A673 (cell line): ENCODE measurements around the gene PNPLA6. TPM values are rescaled to one million over a fixed set of nuclear protein-coding genes. Genes with fewer than 3 reads are reported as not detected.

Source experiments
- BruUV-seq: library from RNA; stranded (reverse); fragments of 400-500 nt; replicated peaks from 2 replicates; lab custom pipeline; 2021; lab: Mats Ljungman, UMichigan
- CTCF ChIA-PET: fragments of 300-600 bp; sonication (Branson Sonifier 250); formaldehyde crosslinking; loops from one replicate; lab custom pipeline; 2022; ENCODE audit warnings: antibody characterized with exemption; lab: Charles Lee
- POLR2A ChIA-PET: fragments of 300-600 bp; sonication (Branson Sonifier 250); formaldehyde crosslinking; loops from one replicate; lab custom pipeline; 2022; ENCODE audit warnings: antibody characterized with exemption; ENCODE audit not compliant: low non-redundant PET; lab: Charles Lee
- DNase-seq: peaks from one replicate; pipeline ENCODE4 v3.0.0-alpha.2; 2015; ENCODE audit warnings: low spot score
- H3K27ac ChIP-seq: fragments of 200-600 bp; sonication (generic); 2 replicates; pipeline ENCODE4 v1.5.1; 2016; ENCODE audit warnings: mixed run types, low read depth, mild to moderate bottlenecking, mixed read lengths, antibody characterized with exemption, low read length; ENCODE audit not compliant: poor library complexity, severe bottlenecking
- H3K27me3 ChIP-seq: fragments of 200-600 bp; sonication (generic); replicated peaks from 2 replicates; pipeline ENCODE4 v1.6.1; 2017; ENCODE audit warnings: mixed run types, low read depth, mild to moderate bottlenecking, mixed read lengths, antibody characterized with exemption, low read length; ENCODE audit not compliant: insufficient read depth, poor library complexity
- H3K36me3 ChIP-seq: fragments of 200-600 bp; sonication (generic); 2 replicates; pipeline ENCODE4 v1.6.1; 2016; ENCODE audit warnings: mixed run types, mild to moderate bottlenecking, mixed read lengths, antibody characterized with exemption, low read length; ENCODE audit not compliant: insufficient read depth, poor library complexity, severe bottlenecking
- H3K4me1 ChIP-seq: fragments of 200-600 bp; sonication (generic); 2 replicates; pipeline ENCODE4 v1.6.1; 2017; ENCODE audit warnings: mixed run types, mild to moderate bottlenecking, mixed read lengths, antibody characterized with exemption, low read length; ENCODE audit not compliant: insufficient read depth, poor library complexity, severe bottlenecking
- H3K4me3 ChIP-seq: fragments of 200-600 bp; sonication (generic); 2 replicates; pipeline ENCODE4 v1.5.1; 2016; ENCODE audit warnings: low read depth, mixed run types, mild to moderate bottlenecking, mixed read lengths, low read length; ENCODE audit not compliant: poor library complexity, severe bottlenecking
- H3K9me3 ChIP-seq: fragments of 200-600 bp; sonication (generic); 2 replicates; pipeline ENCODE4 v1.6.1; 2016; ENCODE audit warnings: mixed run types, low read depth, mild to moderate bottlenecking, mixed read lengths, antibody characterized with exemption, low read length; ENCODE audit not compliant: poor library complexity, severe bottlenecking
- EZH2 ChIP-seq: fragments of 200-600 bp; sonication (generic); IDR thresholded peaks from 2 replicates; pipeline ENCODE4 v1.6.1; 2017; ENCODE audit warnings: borderline replicate concordance, low read depth, mild to moderate bottlenecking, mixed read lengths, antibody characterized with exemption, low read length; ENCODE audit not compliant: poor library complexity, severe bottlenecking
- intact Hi-C: fragments of 100-400 bp; cut with micrococcal nuclease; formaldehyde crosslinking; loops from one replicate; pipeline ENCODE4 v1.10.0; 2022; ENCODE audit not compliant: unreplicated experiment
- total RNA-seq: library from RNA; stranded (reverse); gene quantifications from 2 replicates; pipeline ENCODE4 v1.2.3, GENCODE V29; 2021
- TF ChIP-seq, protein P1 (sequence below): fragments of 300-800, 200-600 bp; sonication (generic); conservative IDR thresholded peaks from 2 replicates; pipeline ENCODE4 v1.5.1; 2017; ENCODE audit warnings: low read depth, mild to moderate bottlenecking, antibody characterized with exemption, low read length, moderate library complexity, mixed read lengths

The PNPLA6 gene
- total RNA-seq, 1 experiment from 2014 or later, result 70.4 TPM

DNA sequence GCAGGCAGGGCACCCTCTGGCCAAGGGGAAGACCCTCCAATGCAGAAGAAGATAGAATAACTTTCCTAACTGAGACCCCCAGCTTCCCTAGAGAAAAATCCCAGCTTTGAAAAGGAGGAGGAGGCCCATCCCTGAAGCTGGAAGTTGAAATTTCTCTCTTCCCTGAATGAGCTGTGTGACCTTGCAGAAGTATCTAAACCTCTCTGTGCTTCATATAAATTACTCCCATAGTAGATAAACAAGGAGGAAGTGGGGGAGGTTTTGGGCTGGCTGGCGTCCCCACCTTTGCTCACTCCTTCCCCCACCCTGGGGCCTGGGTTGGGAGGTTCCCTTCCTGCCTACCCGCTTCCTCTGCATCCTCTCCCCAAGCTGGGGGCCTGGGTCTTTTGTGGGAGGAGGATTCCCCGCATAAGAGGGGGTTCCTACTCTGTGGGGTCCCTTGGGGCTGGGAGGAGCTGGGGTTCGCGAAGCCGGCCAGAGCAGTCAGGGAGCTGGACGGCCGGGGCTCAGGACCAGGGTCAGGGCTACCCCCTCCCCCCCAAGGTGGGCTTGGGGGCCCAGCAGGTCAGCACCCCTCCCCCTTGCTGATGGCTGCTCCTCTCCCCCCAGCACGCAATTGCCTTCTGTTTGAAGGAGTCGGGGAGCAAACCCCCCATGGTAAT is 71.8 kb downstream of the PNPLA6 start:
- CTCF ChIA-PET, result no interaction called here
- no peak for TF ChIP-seq EZH2
- TF ChIP-seq, protein P1, sequence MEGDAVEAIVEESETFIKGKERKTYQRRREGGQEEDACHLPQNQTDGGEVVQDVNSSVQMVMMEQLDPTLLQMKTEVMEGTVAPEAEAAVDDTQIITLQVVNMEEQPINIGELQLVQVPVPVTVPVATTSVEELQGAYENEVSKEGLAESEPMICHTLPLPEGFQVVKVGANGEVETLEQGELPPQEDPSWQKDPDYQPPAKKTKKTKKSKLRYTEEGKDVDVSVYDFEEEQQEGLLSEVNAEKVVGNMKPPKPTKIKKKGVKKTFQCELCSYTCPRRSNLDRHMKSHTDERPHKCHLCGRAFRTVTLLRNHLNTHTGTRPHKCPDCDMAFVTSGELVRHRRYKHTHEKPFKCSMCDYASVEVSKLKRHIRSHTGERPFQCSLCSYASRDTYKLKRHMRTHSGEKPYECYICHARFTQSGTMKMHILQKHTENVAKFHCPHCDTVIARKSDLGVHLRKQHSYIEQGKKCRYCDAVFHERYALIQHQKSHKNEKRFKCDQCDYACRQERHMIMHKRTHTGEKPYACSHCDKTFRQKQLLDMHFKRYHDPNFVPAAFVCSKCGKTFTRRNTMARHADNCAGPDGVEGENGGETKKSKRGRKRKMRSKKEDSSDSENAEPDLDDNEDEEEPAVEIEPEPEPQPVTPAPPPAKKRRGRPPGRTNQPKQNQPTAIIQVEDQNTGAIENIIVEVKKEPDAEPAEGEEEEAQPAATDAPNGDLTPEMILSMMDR, result no peak
- no peaks in the 10 kb centered on the region for H3K4me1 ChIP-seq
- no TSS peak for BruUV-seq
- no peak overlapping the region for H3K4me3 ChIP-seq
- H3K27me3 ChIP-seq, result no peaks in the 10 kb centered on the region
- H3K27ac ChIP-seq, result no peak overlapping the region
- POLR2A ChIA-PET, result no interaction called here
- intact Hi-C loops, result no loop called here
- no peak for DNase-seq
- H3K36me3 ChIP-seq, result no peaks in the 10 kb centered on the region
- no peaks in the 10 kb centered on the region for H3K9me3 ChIP-seq

DNA sequence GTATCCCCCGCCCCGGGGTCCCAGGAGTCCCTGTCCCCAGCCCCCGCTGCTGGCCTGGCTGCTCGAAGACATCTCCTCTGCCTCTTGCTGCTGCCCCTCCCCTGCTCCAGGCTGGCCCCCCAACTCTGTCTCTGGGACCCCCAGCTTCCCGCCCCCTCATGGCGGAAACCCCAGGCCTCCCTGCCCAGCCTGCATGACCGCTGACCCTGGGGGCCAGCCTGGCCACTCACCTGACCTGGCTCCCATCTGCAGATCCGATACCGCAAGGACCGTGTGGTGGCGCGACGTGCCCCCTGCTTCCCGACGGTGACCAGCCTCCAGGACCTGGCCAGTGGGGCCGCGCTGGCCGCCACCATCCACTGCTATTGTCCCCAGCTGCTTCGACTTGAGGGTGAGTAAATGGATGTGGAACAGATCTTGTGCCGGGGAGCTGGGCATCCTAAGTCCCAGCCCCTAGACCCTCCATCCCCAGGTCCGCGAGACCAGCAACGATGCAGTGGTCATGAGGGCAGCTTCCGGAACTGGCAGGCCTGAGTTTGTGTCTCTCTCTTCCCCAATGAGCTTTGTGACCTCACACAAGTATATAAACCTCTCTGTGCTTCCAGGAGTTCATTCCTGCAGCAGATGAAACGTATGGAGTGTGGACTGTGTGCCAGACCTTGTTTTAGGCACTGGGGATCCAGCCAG is 72.5 kb downstream of the PNPLA6 start:
- Histone ChIP-seq H3K27ac (no peak overlapping the region), H3K36me3 (no peaks in the 10 kb centered on the region), H3K27me3 (no peaks in the 10 kb centered on the region), H3K4me1 (no peaks in the 10 kb centered on the region), H3K9me3 (no peaks in the 10 kb centered on the region), H3K4me3 (no peak overlapping the region)
- ChIA-PET POLR2A (no interaction called here), CTCF (no interaction called here)
- no TSS peak for BruUV-seq
- no peak for DNase-seq
- TF ChIP-seq EZH2, result no peak
- TF ChIP-seq, protein P1, result no peak
- intact Hi-C loops, result no loop called here

DNA sequence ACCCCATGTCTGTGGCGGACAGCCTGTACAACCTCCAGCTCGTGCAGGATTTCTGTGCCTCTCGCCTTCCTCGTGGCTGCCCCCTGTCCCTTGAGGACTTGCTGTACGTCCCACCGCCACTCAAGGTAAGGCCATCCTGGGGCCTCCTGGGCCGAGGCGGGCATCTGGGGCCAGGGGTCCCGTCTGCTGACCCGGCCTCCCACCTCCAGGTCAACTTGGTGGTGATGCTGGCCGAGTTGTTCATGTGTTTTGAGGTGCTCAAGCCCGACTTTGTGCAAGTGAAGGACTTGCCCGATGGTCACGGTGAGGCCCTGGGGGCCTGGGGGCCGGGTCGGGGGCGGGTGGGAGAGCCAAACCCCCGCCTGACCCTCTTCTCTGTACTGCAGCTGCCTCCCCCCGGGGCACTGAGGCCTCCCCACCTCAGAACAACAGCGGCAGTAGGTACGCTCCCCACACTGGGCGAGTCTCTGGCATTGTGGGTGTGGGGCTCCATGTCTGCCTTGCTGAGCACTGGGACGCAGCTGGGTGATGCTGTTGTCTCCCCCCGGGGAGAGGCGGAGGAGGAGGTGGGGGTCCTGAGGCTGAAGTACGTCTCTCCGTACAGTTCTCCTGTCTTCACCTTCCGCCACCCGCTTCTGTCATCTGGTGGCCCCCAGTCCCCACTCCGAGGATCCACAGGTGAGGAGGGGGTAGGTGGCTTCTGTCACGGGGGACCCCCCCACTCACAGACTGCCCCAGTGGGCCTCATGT is 75.1 kb downstream of the PNPLA6 start:
- H3K9me3 ChIP-seq, result no peaks in the 10 kb centered on the region
- H3K4me3 ChIP-seq, result no peak overlapping the region
- H3K27ac ChIP-seq, result no peak overlapping the region
- POLR2A ChIA-PET, result no interaction called here
- CTCF ChIA-PET, result no interaction called here
- DNase-seq, result no peak
- no peaks in the 10 kb centered on the region for H3K27me3 ChIP-seq
- H3K36me3 ChIP-seq, result no peaks in the 10 kb centered on the region
- BruUV-seq, result no TSS peak
- no peaks in the 10 kb centered on the region for H3K4me1 ChIP-seq
- TF ChIP-seq, protein P1, result no peak
- TF ChIP-seq EZH2, result no peak
- intact Hi-C loops, result no loop called here

Other genes starting within 250 kb of the PNPLA6 start
- 12.9 and 15.5 TPM in 2 replicates for gene INSR, start 241.3 kb upstream of the PNPLA6 start, total RNA-seq
- gene ARHGEF18, start 186.8 kb upstream of the PNPLA6 start, total RNA-seq, result 33.4 and 34.9 TPM in 2 replicates
- 1.1 and 1.9 TPM in 2 replicates for gene PEX11G, start 46.7 kb upstream of the PNPLA6 start, total RNA-seq
- 44.1 and 48.2 TPM in 2 replicates for gene ZNF358, start 19.6 kb upstream of the PNPLA6 start, total RNA-seq
- gene MCOLN1, start 13.1 kb upstream of the PNPLA6 start, total RNA-seq, result 25.7 and 28.4 TPM in 2 replicates
- gene CAMSAP3, start 60.1 kb downstream of the PNPLA6 start, total RNA-seq, result 1.2 and 3.4 TPM in 2 replicates
- gene XAB2, start 93.8 kb downstream of the PNPLA6 start, total RNA-seq, result 46.8 and 50.4 TPM in 2 replicates
- gene PET100, start 94.1 kb downstream of the PNPLA6 start, total RNA-seq, result 129 and 130 TPM in 2 replicates
- gene PCP2, start 98.0 kb downstream of the PNPLA6 start, total RNA-seq, result not detected in 2 replicates
- gene STXBP2, start 101.4 kb downstream of the PNPLA6 start, total RNA-seq, result 49.8 and 60.0 TPM in 2 replicates
- not detected in 2 replicates for gene RETN, start 133.3 kb downstream of the PNPLA6 start, total RNA-seq
- 4.0 and 4.1 TPM in 2 replicates for gene MCEMP1, start 141.4 kb downstream of the PNPLA6 start, total RNA-seq
- gene TRAPPC5, start 145.1 kb downstream of the PNPLA6 start, total RNA-seq, result 105 and 107 TPM in 2 replicates
- not detected in 2 replicates for gene FCER2, start 166.4 kb downstream of the PNPLA6 start, total RNA-seq
- gene CLEC4G, start 196.4 kb downstream of the PNPLA6 start, total RNA-seq, result not detected in 2 replicates
- not detected in 2 replicates for gene CD209, start 211.8 kb downstream of the PNPLA6 start, total RNA-seq
- gene CLEC4M, start 227.5 kb downstream of the PNPLA6 start, total RNA-seq, result not detected in 2 replicates